Measurements from ENCODE around the gene OPN3. TPM values are rescaled to one million over a fixed set of nuclear protein-coding genes. Genes with fewer than 3 reads are reported as not detected.

The OPN3 gene
- total RNA-seq, 2 donors from 2014 or later = 7.2 to 13.4 TPM

- Histone ChIP-seq H3K36me3 (no peaks in the 10 kb centered on the region), H3K4me3 (no peak overlapping the region), H3K9me3 (no peaks in the 10 kb centered on the region), H3K27ac (no peak overlapping the region), H3K27me3 (replicated peaks; ENCODE audit: insufficient read depth) (no peaks in the 10 kb centered on the region), H3K4me1 (ENCODE audit: control insufficient read depth in 1 of 2, low read depth in 2 of 2) (no peaks in the 10 kb centered on the region)
- DNase-seq (ENCODE audit: low spot score) (no peak), ATAC-seq (ENCODE audit: insufficient number of reproducible peaks, low FRiP score, low read depth) (no peak)
- TF ChIP-seq CTCF (IDR thresholded peaks at IDR 0.05) = no peak
Measured at GRCh38 chr1:241592273-241592958, 47.8 kb downstream of the OPN3 start.

GRCh38 chr1:241591736-241592135 is 48.4 kb downstream of the OPN3 start:
- H3K4me1 ChIP-seq (ENCODE audit: control insufficient read depth in 1 of 2, low read depth in 2 of 2) = no peaks in the 10 kb centered on the region
- no peak for ATAC-seq (ENCODE audit: insufficient number of reproducible peaks, low FRiP score, low read depth)
- H3K4me3 ChIP-seq = no peak overlapping the region
- TF ChIP-seq CTCF (IDR thresholded peaks at IDR 0.05) = no peak
- no peaks in the 10 kb centered on the region for H3K36me3 ChIP-seq
- DNase-seq (ENCODE audit: low spot score) = no peak
- no peaks in the 10 kb centered on the region for H3K9me3 ChIP-seq
- no peaks in the 10 kb centered on the region for H3K27me3 ChIP-seq (replicated peaks; ENCODE audit: insufficient read depth)
- H3K27ac ChIP-seq = no peak overlapping the region

GRCh38 chr1:241591317-241591716 is 48.9 kb downstream of the OPN3 start:
- no peaks in the 10 kb centered on the region for H3K36me3 ChIP-seq
- no peaks in the 10 kb centered on the region for H3K4me1 ChIP-seq (ENCODE audit: control insufficient read depth in 1 of 2, low read depth in 2 of 2)
- H3K27ac ChIP-seq = no peak overlapping the region
- ATAC-seq (ENCODE audit: insufficient number of reproducible peaks, low FRiP score, low read depth) (no peak), DNase-seq (ENCODE audit: low spot score) (no peak)
- no peaks in the 10 kb centered on the region for H3K27me3 ChIP-seq (replicated peaks; ENCODE audit: insufficient read depth)
- no peak overlapping the region for H3K4me3 ChIP-seq
- TF ChIP-seq CTCF (IDR thresholded peaks at IDR 0.05) = no peak
- no peaks in the 10 kb centered on the region for H3K9me3 ChIP-seq

- no peak for ATAC-seq (ENCODE audit: insufficient number of reproducible peaks, low FRiP score, low read depth)
- no peak for TF ChIP-seq CTCF (IDR thresholded peaks at IDR 0.05)
- Histone ChIP-seq H3K9me3 (no peaks in the 10 kb centered on the region), H3K27me3 (replicated peaks; ENCODE audit: insufficient read depth) (no peaks in the 10 kb centered on the region), H3K4me1 (ENCODE audit: control insufficient read depth in 1 of 2, low read depth in 2 of 2) (no peaks in the 10 kb centered on the region), H3K27ac (no peak overlapping the region), H3K36me3 (no peaks in the 10 kb centered on the region), H3K4me3 (no peak overlapping the region)
- no peak for DNase-seq (ENCODE audit: low spot score)
Measured at GRCh38 chr1:241590719-241591118, 49.5 kb downstream of the OPN3 start.

GRCh38 chr1:241589521-241589920 is 50.6 kb downstream of the OPN3 start:
- no peak for DNase-seq (ENCODE audit: low spot score)
- Histone ChIP-seq H3K27me3 (replicated peaks; ENCODE audit: insufficient read depth) (no peaks in the 10 kb centered on the region), H3K36me3 (no peaks in the 10 kb centered on the region), H3K4me3 (no peak overlapping the region), H3K27ac (no peak overlapping the region), H3K9me3 (no peaks in the 10 kb centered on the region), H3K4me1 (ENCODE audit: control insufficient read depth in 1 of 2, low read depth in 2 of 2) (no peaks in the 10 kb centered on the region)
- TF ChIP-seq CTCF (IDR thresholded peaks at IDR 0.05) = no peak
- no peak for ATAC-seq (ENCODE audit: insufficient number of reproducible peaks, low FRiP score, low read depth)
